HCT116 (cell line): ENCODE measurements around the gene DHX40.

ENCODE experiments used
- CTCF ChIP-seq, 3 experiments: fragments of 200-600 bp in 1 of 3; sonication (generic) in 1 of 3; IDR thresholded peaks in 2 of 3; conservative IDR thresholded peaks in 1 of 3; 2 replicates each; pipeline ENCODE4 v1.5.1; 2012 to 2017; ENCODE audit warnings: low read depth in 2 of 3, low read length in 2 of 3, antibody characterized with exemption in 1 of 3, borderline replicate concordance in 1 of 3, control low read depth in 1 of 3, mild to moderate bottlenecking in 1 of 3, mixed read lengths in 1 of 3, mixed run types in 1 of 3, moderate library complexity in 1 of 3; ENCODE audit not compliant: insufficient read depth in 1 of 3
- EZH2 ChIP-seq: fragments of 200-600 bp; sonication (generic); IDR thresholded peaks from 2 replicates; pipeline ENCODE4 v1.6.1; 2017; ENCODE audit warnings: antibody characterized with exemption, mixed run types
- EZH2phosphoT487 ChIP-seq: fragments of 200-600 bp; IDR thresholded peaks from 2 replicates; pipeline ENCODE4 v1.6.1; 2018; ENCODE audit warnings: antibody characterized with exemption, borderline replicate concordance
- POLR2A ChIP-seq: IDR thresholded peaks from 2 replicates; pipeline ENCODE4 v1.7.0; 2011; ENCODE audit warnings: borderline replicate concordance; ENCODE audit not compliant: insufficient read depth, insufficient read length; ENCODE audit errors: extremely low read depth
- ZBTB33 ChIP-seq: IDR thresholded peaks from 2 replicates; pipeline ENCODE4 v1.6.1; 2011; ENCODE audit warnings: mild to moderate bottlenecking, low read length, moderate library complexity; ENCODE audit not compliant: insufficient replicate concordance; ENCODE audit errors: extremely low read depth
- ZNF274 ChIP-seq: fragments of 200-500 bp; sonication (Bioruptor generic); IDR thresholded peaks from 2 replicates; pipeline ENCODE4 v1.6.1; 2014; ENCODE audit warnings: mild to moderate bottlenecking, low read depth, low read length, inconsistent platforms

- TF ChIP-seq CTCF (IDR thresholded peaks at IDR 0.05 in 2 of 3, conservative IDR thresholded peaks at IDR 0.05 in 1 of 3; ENCODE audit: borderline replicate concordance in 1 of 3, insufficient read depth in 1 of 3, low read depth in 2 of 3, low read length in 2 of 3) (no peak), ZBTB33 (no peak), EZH2 (no peak), ZNF274 (no peak), EZH2phosphoT487 (no peak), POLR2A (no peak)
Observed at GRCh38 chr17:59632398-59632797, 67.0 kb downstream of the DHX40 start.
